Measurements from ENCODE around the gene MCM5.
"Not testable (repeated sequence)": the region's sequence is repeated elsewhere in the genome, so short reads cannot be mapped to it uniquely, and the experiment has no call there.

Gene MCM5

GRCh38 chr22:35457729-35458546 is 58.0 kb downstream of the MCM5 start:
- no peak overlapping the region for H3K9ac ChIP-seq (ENCODE audit: low read length)
- no peak for DNase-seq (ENCODE audit: low read depth)
- no peaks in the 10 kb centered on the region for H3K36me3 ChIP-seq (ENCODE audit: control insufficient read depth, insufficient read depth, low read length, severe bottlenecking)
- no peaks in the 10 kb centered on the region for H3K4me1 ChIP-seq (ENCODE audit: control insufficient read depth, insufficient read depth, low read length)
- H3K27me3 ChIP-seq (replicated peaks; ENCODE audit: control insufficient read depth, insufficient read depth, low read length): peaks cover 10% of the 10 kb centered on the region
- H3K9me3 ChIP-seq (ENCODE audit: control insufficient read depth, low read length): no peaks in the 10 kb centered on the region
- no peak overlapping the region for H3K4me3 ChIP-seq (ENCODE audit: low read length)

DNA sequence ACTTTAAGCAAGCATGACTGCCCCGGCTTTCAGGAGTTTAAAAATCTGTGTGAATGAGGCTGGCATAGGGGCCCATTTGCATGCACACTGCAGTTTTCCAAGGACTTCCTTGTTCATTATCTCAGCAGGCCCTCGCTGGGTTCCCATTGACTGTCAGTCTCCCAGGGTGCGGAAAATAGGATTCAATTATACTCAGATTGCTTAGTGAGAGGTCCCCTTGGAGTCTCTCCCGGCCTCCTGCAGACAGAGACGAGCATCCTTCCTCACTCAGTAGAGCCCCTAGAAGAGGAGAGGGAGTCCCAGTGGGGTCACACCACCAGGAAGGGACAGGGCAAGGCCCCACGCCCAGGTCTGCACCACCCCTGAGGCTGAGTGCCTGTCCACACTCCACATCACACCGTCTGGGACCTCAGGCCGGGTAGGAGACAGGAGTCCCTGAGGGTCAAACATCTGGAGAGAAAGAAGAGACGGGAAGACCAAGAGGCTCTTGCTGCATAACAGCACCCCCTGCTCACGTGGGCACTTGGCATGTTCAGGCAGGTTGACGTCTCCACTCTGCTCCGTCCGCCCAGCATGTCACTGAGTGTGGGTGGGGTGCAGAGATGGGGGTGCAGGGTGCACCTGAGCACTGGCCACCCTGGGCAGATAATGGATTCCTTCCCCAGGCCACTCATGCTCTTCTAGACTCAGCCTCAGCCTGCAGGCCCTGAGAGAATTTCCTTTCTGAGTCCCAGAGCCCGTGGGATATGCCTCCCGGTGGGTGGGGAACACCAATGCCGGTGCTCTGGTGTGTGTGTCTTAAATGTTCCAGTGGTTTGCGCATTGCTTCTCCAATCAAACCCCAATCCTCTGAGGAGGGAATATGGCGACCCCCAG is 58.8 kb downstream of the MCM5 start:
- Histone ChIP-seq H3K36me3 (ENCODE audit: control insufficient read depth, insufficient read depth, low read length, severe bottlenecking) (no peaks in the 10 kb centered on the region), H3K27me3 (replicated peaks; ENCODE audit: control insufficient read depth, insufficient read depth, low read length) (peaks cover 7% of the 10 kb centered on the region), H3K4me3 (ENCODE audit: low read length) (no peak overlapping the region), H3K9ac (ENCODE audit: low read length) (no peak overlapping the region), H3K9me3 (ENCODE audit: control insufficient read depth, low read length) (no peaks in the 10 kb centered on the region), H3K4me1 (ENCODE audit: control insufficient read depth, insufficient read depth, low read length) (no peaks in the 10 kb centered on the region)
- DNase-seq (ENCODE audit: low read depth): no peak

- no peak for DNase-seq (ENCODE audit: low read depth)
- Histone ChIP-seq H3K9me3 (ENCODE audit: control insufficient read depth, low read length) (no peaks in the 10 kb centered on the region), H3K9ac (ENCODE audit: low read length) (no peak overlapping the region), H3K4me1 (ENCODE audit: control insufficient read depth, insufficient read depth, low read length) (no peaks in the 10 kb centered on the region), H3K36me3 (ENCODE audit: control insufficient read depth, insufficient read depth, low read length, severe bottlenecking) (no peaks in the 10 kb centered on the region), H3K4me3 (ENCODE audit: low read length) (no peak overlapping the region), H3K27me3 (replicated peaks; ENCODE audit: control insufficient read depth, insufficient read depth, low read length) (peaks cover under 1% of the 10 kb centered on the region)
Measured at GRCh38 chr22:35459423-35459894, 59.5 kb downstream of the MCM5 start.

GRCh38 chr22:35459976-35460375 is 60.0 kb downstream of the MCM5 start:
- not testable (repeated sequence) for H3K27me3 ChIP-seq (replicated peaks; ENCODE audit: control insufficient read depth, insufficient read depth, low read length); H3K9ac ChIP-seq (ENCODE audit: low read length); DNase-seq (ENCODE audit: low read depth); H3K9me3 ChIP-seq (ENCODE audit: control insufficient read depth, low read length); H3K4me3 ChIP-seq (ENCODE audit: low read length); H3K36me3 ChIP-seq (ENCODE audit: control insufficient read depth, insufficient read depth, low read length, severe bottlenecking); H3K4me1 ChIP-seq (ENCODE audit: control insufficient read depth, insufficient read depth, low read length)

DNA sequence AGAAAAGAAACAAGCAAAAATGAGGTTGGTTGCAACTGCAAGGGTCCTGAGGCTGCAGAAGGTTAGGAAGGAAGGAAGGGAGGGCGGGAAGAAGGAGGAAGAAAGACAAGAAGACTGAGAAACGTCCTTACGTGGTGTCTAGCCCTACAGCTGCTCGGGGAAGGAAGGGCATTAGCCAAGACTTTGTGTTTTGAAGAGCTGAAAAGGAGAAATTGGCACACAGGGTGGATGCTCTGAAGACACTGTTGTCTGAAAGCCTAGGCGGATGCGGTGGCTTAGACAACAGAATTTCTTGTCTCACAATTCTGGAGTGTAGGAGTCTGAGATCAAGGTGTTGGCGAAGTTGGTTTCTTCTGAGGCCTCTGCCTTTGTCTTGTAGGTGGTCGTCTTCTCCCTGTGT is 60.7 kb downstream of the MCM5 start:
- no peaks in the 10 kb centered on the region for H3K36me3 ChIP-seq (ENCODE audit: control insufficient read depth, insufficient read depth, low read length, severe bottlenecking)
- H3K9ac ChIP-seq (ENCODE audit: low read length): no peak overlapping the region
- no peak overlapping the region for H3K4me3 ChIP-seq (ENCODE audit: low read length)
- no peaks in the 10 kb centered on the region for H3K27me3 ChIP-seq (replicated peaks; ENCODE audit: control insufficient read depth, insufficient read depth, low read length)
- no peaks in the 10 kb centered on the region for H3K9me3 ChIP-seq (ENCODE audit: control insufficient read depth, low read length)
- no peak for DNase-seq (ENCODE audit: low read depth)
- peaks cover 11% of the 10 kb centered on the region for H3K4me1 ChIP-seq (ENCODE audit: control insufficient read depth, insufficient read depth, low read length)

- H3K9ac ChIP-seq (ENCODE audit: low read length): no peak overlapping the region
- no peaks in the 10 kb centered on the region for H3K9me3 ChIP-seq (ENCODE audit: control insufficient read depth, low read length)
- H3K4me1 ChIP-seq (ENCODE audit: control insufficient read depth, insufficient read depth, low read length): peaks cover 15% of the 10 kb centered on the region
- no peaks in the 10 kb centered on the region for H3K27me3 ChIP-seq (replicated peaks; ENCODE audit: control insufficient read depth, insufficient read depth, low read length)
- no peaks in the 10 kb centered on the region for H3K36me3 ChIP-seq (ENCODE audit: control insufficient read depth, insufficient read depth, low read length, severe bottlenecking)
- no peak overlapping the region for H3K4me3 ChIP-seq (ENCODE audit: low read length)
- no peak for DNase-seq (ENCODE audit: low read depth)
Measured at GRCh38 chr22:35462498-35463230, 62.7 kb downstream of the MCM5 start.

DNA sequence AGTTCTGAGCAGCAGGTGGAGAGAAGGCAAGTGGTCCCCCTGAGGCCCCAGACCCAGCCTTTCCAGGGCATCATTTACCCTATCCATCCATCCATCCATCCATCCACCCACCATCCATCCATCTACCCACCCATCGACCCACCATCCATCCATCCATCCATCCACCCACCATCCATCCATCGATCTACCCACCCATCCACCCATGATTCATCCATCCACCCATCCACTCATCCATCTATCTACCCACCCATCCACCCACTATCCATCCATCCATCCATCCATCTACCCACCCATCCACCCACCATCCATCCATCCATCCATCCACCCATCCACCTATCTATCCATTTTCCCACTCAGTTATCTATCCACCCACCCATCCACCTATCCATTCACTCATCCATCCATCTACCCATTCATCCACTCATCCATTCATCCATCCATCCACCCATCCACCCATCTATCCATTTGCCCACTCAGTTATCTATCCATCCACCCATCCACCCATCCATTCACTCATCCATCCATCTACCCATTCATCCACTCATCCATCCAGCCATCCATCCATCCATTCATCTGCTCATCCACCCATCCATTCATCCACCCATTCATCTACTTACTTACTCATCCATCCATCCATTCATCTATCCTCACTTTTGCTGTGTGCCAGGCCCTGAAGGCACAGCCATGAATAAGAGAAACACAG is 63.4 kb downstream of the MCM5 start:
- Histone ChIP-seq H3K4me1 (ENCODE audit: control insufficient read depth, insufficient read depth, low read length) (peaks cover 23% of the 10 kb centered on the region), H3K9me3 (ENCODE audit: control insufficient read depth, low read length) (no peaks in the 10 kb centered on the region), H3K4me3 (ENCODE audit: low read length) (no peak overlapping the region), H3K36me3 (ENCODE audit: control insufficient read depth, insufficient read depth, low read length, severe bottlenecking) (no peaks in the 10 kb centered on the region), H3K27me3 (replicated peaks; ENCODE audit: control insufficient read depth, insufficient read depth, low read length) (no peaks in the 10 kb centered on the region), H3K9ac (ENCODE audit: low read length) (no peak overlapping the region)
- DNase-seq (ENCODE audit: low read depth): no peak

- H3K9me3 ChIP-seq (ENCODE audit: control insufficient read depth, low read length): no peaks in the 10 kb centered on the region
- H3K27me3 ChIP-seq (replicated peaks; ENCODE audit: control insufficient read depth, insufficient read depth, low read length): no peaks in the 10 kb centered on the region
- no peak for DNase-seq (ENCODE audit: low read depth)
- peaks cover 24% of the 10 kb centered on the region for H3K4me1 ChIP-seq (ENCODE audit: control insufficient read depth, insufficient read depth, low read length)
- no peak overlapping the region for H3K4me3 ChIP-seq (ENCODE audit: low read length)
- H3K9ac ChIP-seq (ENCODE audit: low read length): no peak overlapping the region
- H3K36me3 ChIP-seq (ENCODE audit: control insufficient read depth, insufficient read depth, low read length, severe bottlenecking): no peaks in the 10 kb centered on the region
Measured at GRCh38 chr22:35464399-35464798, 64.5 kb downstream of the MCM5 start.

- H3K4me1 ChIP-seq (ENCODE audit: control insufficient read depth, insufficient read depth, low read length): peaks cover 24% of the 10 kb centered on the region
- no peak overlapping the region for H3K4me3 ChIP-seq (ENCODE audit: low read length)
- H3K9me3 ChIP-seq (ENCODE audit: control insufficient read depth, low read length): no peaks in the 10 kb centered on the region
- H3K27me3 ChIP-seq (replicated peaks; ENCODE audit: control insufficient read depth, insufficient read depth, low read length): no peaks in the 10 kb centered on the region
- no peak for DNase-seq (ENCODE audit: low read depth)
- no peaks in the 10 kb centered on the region for H3K36me3 ChIP-seq (ENCODE audit: control insufficient read depth, insufficient read depth, low read length, severe bottlenecking)
- no peak overlapping the region for H3K9ac ChIP-seq (ENCODE audit: low read length)
Measured at GRCh38 chr22:35465109-35465701, 65.3 kb downstream of the MCM5 start.

GRCh38 chr22:35467681-35468434 is 67.9 kb downstream of the MCM5 start:
- peak; percentile 20 for DNase-seq (ENCODE audit: low read depth)
- Histone ChIP-seq H3K4me1 (ENCODE audit: control insufficient read depth, insufficient read depth, low read length) (peaks cover 24% of the 10 kb centered on the region), H3K36me3 (ENCODE audit: control insufficient read depth, insufficient read depth, low read length, severe bottlenecking) (no peaks in the 10 kb centered on the region), H3K27me3 (replicated peaks; ENCODE audit: control insufficient read depth, insufficient read depth, low read length) (no peaks in the 10 kb centered on the region), H3K9me3 (ENCODE audit: control insufficient read depth, low read length) (peaks cover 8% of the 10 kb centered on the region), H3K4me3 (ENCODE audit: low read length) (no peak overlapping the region), H3K9ac (ENCODE audit: low read length) (peak overlapping the region; percentile 68)

All from adipocyte (in vitro differentiated cells).